ENCODE results near the gene KSR1. TPM values are rescaled to one million over a fixed set of nuclear protein-coding genes. Genes with fewer than 3 reads are reported as not detected.
A peak's percentile ranks its signal among the peaks of the same experiment; 100 is the strongest.
"Not testable (repeated sequence)": the region's sequence is repeated elsewhere in the genome, so short reads cannot be mapped to it uniquely, and the experiment has no call there.

The KSR1 gene
- total RNA-seq, 4 donors from 2014 or later: 10.0 to 15.2 (median 13.9) TPM

- ATAC-seq: no peak
- TF ChIP-seq CTCF (IDR thresholded peaks at IDR 0.05): no peak
- TF ChIP-seq EP300 (IDR thresholded peaks at IDR 0.05): no peak
- no peak for TF ChIP-seq POLR2A (IDR thresholded peaks at IDR 0.05)
- Histone ChIP-seq H3K9me3 (no peaks in the 10 kb centered on the region), H3K4me1 (peaks cover 0 to 32% (median 8%) of the 10 kb centered on the region in 3 donors), H3K36me3 (no peaks in the 10 kb centered on the region), H3K4me3 (no peak overlapping the region), H3K27me3 (no peaks in the 10 kb centered on the region), H3K27ac (no peak overlapping the region)
- WGBS, 2 donors (ENCODE audit: low coverage in 1 of 2): 91 to 97% methylated on average over 3 to 7 of the region's 11 CpGs
Observed at GRCh38 chr17:27499451-27500265, 43.4 kb downstream of the KSR1 start.

- peaks cover 0 to 31% (median 0%) of the 10 kb centered on the region in 3 donors for H3K4me1 ChIP-seq
- H3K9me3 ChIP-seq: not testable (repeated sequence)
Observed at GRCh38 chr17:27501338-27501737, 45.1 kb downstream of the KSR1 start.

GRCh38 chr17:27502526-27503324 lies 46.5 kb downstream of the KSR1 start:
- H3K27me3 ChIP-seq: no peaks in the 10 kb centered on the region
- TF ChIP-seq POLR2A (IDR thresholded peaks at IDR 0.05) (no peak), POLR2AphosphoS5 (IDR thresholded peaks at IDR 0.05) (no peak), CTCF (IDR thresholded peaks at IDR 0.05) (no peak), EP300 (IDR thresholded peaks at IDR 0.05) (no peak)
- H3K9me3 ChIP-seq: no peaks in the 10 kb centered on the region
- H3K27ac ChIP-seq: peak overlapping the region in 1 of 4 donors; percentile 31
- 29 to 40% methylated on average over 1 to 10 of the region's 12 CpGs for WGBS, 2 donors (ENCODE audit: low coverage in 1 of 2)
- peak; percentile 31 for ATAC-seq
- H3K4me1 ChIP-seq: peaks cover 0 to 31% (median 0%) of the 10 kb centered on the region in 3 donors
- no peaks in the 10 kb centered on the region for H3K36me3 ChIP-seq
- H3K4me3 ChIP-seq: no peak overlapping the region

More at GRCh38 chr17:27501338-27501737, 45.1 kb downstream of the KSR1 start:
- not testable (repeated sequence) for H3K27ac ChIP-seq, H3K27me3 ChIP-seq, H3K4me3 ChIP-seq, ATAC-seq, H3K36me3 ChIP-seq
- 93 to 100% methylated on average over 2 to 3 of the region's 3 CpGs for WGBS, 2 donors (ENCODE audit: low coverage in 1 of 2)

DNA sequence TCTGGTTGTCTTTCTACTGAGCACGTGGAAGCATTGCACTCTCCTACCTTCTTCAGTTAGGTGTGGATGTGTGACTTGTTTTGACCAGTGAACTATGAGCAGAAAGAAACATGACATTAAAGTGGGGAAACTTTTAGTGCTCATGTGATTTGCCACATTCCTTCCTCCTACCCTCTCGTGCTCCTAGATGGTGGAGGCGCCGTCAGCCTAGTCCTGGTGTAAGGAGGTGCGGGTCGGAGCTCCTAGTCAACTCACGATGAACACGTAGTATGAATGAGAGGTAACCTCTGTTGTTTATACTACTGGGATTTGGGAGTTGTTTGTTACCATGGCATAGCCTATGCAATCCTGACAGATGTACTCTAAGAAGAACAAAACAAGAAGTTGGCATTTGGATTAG lies 47.4 kb downstream of the KSR1 start:
- Histone ChIP-seq H3K36me3 (no peaks in the 10 kb centered on the region), H3K27me3 (no peaks in the 10 kb centered on the region), H3K9me3 (no peaks in the 10 kb centered on the region), H3K4me3 (no peak overlapping the region), H3K4me1 (peaks cover 0 to 31% (median 0%) of the 10 kb centered on the region in 3 donors), H3K27ac (no peak overlapping the region)
- no peak for TF ChIP-seq POLR2A (IDR thresholded peaks at IDR 0.05)
- no peak for TF ChIP-seq CTCF (IDR thresholded peaks at IDR 0.05)
- TF ChIP-seq POLR2AphosphoS5 (IDR thresholded peaks at IDR 0.05): no peak
- no peak for TF ChIP-seq EP300 (IDR thresholded peaks at IDR 0.05)
- no peak for ATAC-seq
- 90 to 94% methylated on average over 2 to 8 of the region's 8 CpGs for WGBS, 2 donors (ENCODE audit: low coverage in 1 of 2)

GRCh38 chr17:27504188-27504995 lies 48.1 kb downstream of the KSR1 start:
- peaks cover 0 to 37% (median 4%) of the 10 kb centered on the region in 3 donors for H3K4me1 ChIP-seq
- no peaks in the 10 kb centered on the region for H3K9me3 ChIP-seq
- WGBS, 2 donors (ENCODE audit: low coverage in 1 of 2): 84 to 90% methylated on average over 3 to 7 of the region's 15 CpGs
- no peaks in the 10 kb centered on the region for H3K36me3 ChIP-seq
- no peak overlapping the region for H3K4me3 ChIP-seq
- TF ChIP-seq CTCF (IDR thresholded peaks at IDR 0.05) (no peak), POLR2A (IDR thresholded peaks at IDR 0.05) (no peak), EP300 (IDR thresholded peaks at IDR 0.05) (no peak), POLR2AphosphoS5 (IDR thresholded peaks at IDR 0.05) (no peak)
- H3K27me3 ChIP-seq: no peaks in the 10 kb centered on the region
- no peak overlapping the region for H3K27ac ChIP-seq
- ATAC-seq: no peak
